Left hindlimb (tissue), 1 donor: Measurements from ENCODE around the gene C6orf15.

Experiments used
- DNase-seq: peaks from one replicate; pipeline ENCODE4 v3.0.0-alpha.2; 2018

C6orf15 gene

DNA sequence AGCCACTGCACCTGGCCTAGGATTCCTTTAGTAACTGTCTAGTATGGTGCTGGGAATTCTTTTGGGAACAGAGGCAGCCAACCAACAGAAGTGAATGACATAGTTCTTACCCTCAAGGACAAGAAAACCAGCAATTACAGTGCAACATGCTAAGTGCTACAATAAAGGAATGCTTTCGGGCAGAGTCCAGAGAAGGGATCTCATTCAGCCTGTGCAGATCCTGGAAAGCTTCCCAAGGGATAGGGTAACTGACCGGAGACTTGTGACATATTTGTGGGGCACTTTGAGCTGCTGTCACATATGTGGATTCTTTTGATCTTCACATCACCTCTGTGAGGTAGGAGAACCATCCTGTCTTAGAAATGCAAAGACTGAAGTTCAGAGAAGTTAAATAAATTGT is 46.8 kb downstream of the C6orf15 start:
- DNase-seq, result no peak

DNA sequence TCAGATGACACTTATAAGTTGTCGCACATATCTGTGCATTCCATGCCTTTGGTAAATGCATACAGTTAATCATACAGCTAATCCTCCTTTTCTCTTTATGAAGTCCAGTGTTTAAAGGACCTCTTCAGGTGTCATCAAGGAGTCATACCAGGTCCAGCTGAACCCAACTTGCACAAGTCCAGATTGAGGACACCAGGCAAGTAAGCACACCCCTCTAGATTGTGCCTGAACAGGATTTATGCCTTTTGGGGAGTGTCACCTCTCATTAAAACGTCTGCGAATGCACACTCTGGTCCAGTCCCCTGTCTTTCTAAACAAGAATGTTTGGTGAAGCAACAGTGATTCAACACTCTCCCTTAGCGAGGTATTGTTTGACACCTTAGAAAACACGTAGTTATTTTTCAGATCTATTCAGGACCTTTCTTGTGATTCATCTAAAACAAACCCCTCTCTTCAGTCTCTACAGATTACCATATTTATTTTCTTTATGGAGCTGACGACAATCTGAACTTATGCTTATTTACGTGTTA is 48.4 kb downstream of the C6orf15 start:
- DNase-seq, result no peak
